HG03558 (cell line): Measurements from ENCODE around the gene SAPCD2.

Source experiments
- ATAC-seq: cut with Tn5 transposase; IDR thresholded peaks from one replicate; pipeline ENCODE4 v1.9.1; 2021; ENCODE audit warnings: moderate number of reproducible peaks; ENCODE audit not compliant: unreplicated experiment; ENCODE audit errors: extremely low read depth

Gene SAPCD2

DNA sequence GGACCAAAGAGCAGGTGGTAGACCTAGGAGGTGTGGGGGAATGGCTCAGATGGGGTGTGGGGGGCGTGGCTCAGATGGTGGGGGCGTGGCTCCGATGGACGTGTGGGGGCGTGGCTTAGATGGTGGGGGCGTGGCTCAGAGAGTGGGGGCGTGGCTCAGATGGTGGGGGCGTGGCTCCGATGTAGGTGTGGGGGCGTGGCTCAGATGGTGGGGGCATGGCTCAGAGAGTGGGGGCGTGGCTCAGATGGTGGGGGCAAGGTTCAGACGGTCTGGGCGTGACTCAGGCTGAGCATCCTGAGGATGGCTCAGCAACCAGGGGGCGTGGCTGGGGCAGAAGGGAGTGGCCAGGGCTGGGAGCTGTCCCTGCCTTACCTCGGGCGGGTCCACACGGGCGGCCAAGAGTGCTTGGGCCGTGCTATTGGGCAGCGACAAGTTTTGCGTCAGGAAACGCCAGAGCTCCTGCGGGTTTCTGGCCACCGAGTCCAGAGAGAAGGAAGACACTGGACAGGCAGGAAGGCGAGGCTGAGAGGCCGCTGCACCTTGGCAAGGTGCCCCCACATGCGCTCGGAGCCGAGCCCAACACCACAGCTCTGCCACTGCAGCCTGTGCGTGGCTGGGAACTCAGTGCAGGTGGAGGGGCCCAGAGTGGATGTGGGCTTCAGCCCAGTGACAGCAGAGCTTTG, 48.2 kb downstream of the SAPCD2 start:
- ATAC-seq: no peak

- ATAC-seq: no peak
Observed at GRCh38 chr9:137021568-137021978, 48.8 kb downstream of the SAPCD2 start.

DNA sequence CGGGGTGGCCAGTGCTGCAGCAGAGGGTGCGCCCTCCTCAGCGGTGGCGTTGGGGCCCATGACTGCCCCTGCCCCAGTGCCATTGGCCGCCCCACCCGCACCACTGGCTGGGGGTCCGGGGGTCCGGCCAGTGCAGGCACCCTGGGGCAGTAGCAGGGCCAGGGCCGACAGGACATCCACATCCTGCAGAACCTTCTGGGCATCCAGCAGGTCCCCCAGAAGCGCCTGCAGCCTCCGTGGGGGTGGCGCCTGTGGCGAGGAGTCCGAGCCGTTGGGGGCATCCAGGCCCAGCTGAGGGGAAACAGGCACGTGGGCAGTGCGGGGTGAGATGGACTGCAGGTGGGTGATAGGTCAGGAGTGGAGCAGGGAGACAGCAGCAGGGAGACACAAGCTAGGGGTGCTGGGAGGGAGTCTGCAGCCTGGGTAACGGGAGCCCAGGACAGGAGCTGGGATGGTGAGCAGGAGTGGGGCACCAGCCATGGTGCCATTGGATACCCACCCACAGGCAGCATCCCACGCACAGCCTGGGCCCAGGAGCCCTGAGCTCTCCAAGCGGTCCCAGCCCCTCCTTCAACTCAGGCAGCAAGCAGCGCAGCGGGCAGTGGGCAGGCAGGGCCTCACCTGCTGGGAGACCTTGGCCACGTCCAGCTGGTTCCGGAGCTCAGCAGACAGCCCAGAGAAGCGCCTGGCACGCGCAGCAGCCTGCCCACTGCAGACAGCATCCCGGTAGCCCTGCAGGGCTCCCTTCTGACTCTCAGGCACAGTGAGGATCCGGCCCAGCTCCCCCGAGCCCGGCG, 49.4 kb downstream of the SAPCD2 start:
- ATAC-seq: no peak

DNA sequence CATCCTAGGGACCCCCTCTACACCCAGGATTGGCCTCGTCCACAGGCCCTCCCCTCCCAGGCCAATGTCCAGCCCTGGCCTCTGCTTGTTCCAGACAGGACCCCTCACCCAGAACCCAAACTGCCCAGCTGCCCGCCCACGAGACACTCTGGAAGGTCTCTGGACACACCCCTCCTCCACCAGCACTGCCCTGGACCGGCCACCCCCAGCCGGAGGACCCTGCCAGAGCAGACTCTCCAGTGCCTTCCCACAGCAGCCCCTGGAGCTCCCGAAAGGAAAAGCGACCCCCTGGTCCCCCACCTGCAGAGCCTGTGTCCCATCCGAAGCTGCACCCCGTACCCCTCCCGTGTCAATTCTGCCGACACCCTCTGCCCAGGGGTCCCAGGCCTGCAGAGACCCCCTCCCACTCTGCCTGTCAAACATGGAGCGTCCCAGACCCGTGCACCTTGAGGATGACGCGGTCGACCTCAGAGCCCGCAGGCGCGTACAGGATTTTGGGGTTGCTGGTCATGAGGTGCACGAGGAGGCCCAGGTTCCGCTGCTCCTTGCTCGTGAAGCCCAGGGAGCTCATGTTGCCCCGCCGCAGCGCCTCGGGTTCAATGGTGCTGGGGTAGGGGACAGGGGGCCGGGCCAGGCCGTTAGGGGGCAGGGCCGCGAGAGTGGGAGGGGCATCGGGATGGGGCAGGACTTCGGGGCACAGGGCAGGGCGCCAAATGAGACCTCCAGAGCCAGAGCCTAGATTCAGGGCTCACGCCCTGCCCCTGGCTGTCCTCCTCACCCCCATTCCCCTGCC, 50.3 kb downstream of the SAPCD2 start:
- no peak for ATAC-seq

DNA sequence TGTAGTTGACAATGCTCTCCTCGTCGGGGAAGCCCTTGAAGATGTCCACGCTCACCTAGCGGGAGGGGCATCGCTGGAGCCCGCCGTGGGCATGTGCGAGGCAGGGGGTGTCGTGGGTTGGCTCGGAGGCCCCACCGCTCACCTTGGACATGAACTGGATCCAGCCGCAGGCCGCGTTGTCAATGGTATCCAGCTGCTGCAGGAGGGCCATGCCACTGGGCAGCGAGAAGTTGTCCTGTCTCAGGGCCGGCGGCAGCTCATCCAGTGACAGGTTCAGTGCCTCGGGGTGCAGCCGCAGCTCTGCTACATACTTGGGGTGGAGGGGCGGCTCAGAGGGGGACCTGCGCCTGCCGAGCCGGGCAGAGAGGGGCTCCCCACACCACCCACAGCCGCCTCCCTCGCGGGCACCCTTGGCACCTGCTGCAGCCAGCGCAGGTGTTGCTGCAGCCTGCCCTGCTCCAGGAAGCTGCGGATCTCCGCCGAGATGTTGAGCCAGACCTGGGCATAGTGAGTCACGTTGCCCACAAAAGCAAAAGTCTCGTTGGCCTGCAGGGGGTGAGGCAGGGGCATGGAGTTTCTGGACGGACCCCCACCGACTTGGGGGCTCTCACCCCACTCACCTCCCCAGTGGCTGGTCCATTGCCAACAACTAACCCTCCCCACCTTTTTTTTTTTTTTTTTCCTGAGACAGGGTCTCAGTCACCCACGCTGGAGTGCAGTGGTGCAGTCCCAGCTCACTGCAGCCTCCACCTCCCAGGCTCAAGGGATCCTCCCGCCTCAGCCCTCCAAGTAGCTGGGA, 51.4 kb downstream of the SAPCD2 start:
- no peak for ATAC-seq

GRCh38 chr9:137017791-137018497, 52.4 kb downstream of the SAPCD2 start:
- ATAC-seq: no peak

- ATAC-seq: no peak
Observed at GRCh38 chr9:137017071-137017470, 53.3 kb downstream of the SAPCD2 start.

DNA sequence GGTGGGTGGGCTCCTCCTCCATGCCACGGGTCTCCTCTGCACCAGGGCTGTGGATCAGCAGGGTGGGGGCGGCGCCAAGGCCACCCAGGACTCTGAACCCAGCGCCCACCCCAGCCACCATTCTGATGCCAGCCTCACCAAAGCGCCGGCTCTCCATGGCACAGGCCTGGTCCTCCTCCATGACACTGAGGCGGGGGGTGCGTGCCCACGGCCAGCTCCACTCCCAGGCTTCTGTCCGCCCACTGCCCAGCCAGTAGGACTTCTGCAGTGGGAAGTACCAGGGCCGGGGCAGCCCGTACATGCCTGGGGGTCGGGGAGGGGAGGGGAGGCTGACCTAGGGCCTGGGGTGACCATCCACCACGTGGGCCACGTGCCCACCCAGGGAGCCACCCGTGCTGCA, 53.9 kb downstream of the SAPCD2 start:
- ATAC-seq: no peak

- ATAC-seq: no peak
Observed at GRCh38 chr9:137015976-137016375, 54.4 kb downstream of the SAPCD2 start.

DNA sequence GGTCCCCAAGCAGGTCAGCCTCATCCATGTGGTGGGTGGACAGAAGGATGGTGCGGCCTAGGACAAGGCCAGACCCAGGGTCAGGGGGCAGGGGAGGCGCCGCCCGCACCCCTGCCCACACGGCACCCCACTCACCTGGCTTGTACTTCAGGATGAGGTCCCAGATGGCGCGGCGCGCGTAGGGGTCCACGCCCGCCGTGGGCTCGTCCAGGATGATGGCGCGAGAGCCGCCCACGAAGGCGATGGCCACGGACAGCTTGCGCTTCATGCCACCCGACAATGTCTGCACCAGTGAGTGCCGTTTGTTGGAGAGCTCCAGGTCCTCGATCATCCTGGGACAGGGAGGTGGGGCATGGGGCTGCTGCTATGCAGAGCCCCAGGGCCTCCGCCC, 54.8 kb downstream of the SAPCD2 start:
- no peak for ATAC-seq

DNA sequence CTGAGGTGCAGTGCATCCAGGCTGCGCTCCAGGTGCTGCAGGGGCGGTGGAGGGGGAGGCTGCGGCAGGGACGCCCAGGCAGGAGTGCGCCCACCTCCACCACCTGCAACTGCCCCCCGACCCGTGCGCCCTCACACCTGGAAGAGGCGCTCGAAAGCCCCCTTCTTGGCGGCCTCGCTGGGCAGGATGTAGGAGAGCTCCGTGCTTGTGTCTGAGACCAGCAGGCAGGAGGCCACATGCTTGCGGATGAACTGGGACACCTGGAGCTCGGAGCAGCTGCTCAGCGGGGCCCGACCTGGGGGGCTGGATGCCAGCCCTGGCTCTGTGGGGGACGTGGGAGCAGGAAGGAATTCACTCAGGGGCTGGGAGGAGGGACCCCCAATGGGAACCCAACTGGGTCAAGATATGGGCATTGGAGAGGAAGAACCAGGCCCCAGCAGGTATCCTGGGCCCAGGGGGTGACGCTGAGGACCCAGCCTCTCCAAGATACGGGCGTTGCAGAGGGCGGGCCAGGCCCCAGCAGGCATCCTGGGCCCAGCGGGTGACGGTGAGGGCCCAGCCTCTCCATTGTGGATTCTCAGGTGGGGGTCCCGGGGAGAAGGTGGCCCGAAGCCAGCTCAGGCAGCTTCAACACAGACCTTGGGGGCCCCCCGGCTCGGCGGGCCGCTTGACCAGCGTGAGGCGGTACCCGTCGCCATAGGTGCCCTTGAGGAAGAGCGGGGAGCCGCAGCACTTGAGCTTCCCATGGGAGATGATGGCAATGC, 55.4 kb downstream of the SAPCD2 start:
- no peak for ATAC-seq

DNA sequence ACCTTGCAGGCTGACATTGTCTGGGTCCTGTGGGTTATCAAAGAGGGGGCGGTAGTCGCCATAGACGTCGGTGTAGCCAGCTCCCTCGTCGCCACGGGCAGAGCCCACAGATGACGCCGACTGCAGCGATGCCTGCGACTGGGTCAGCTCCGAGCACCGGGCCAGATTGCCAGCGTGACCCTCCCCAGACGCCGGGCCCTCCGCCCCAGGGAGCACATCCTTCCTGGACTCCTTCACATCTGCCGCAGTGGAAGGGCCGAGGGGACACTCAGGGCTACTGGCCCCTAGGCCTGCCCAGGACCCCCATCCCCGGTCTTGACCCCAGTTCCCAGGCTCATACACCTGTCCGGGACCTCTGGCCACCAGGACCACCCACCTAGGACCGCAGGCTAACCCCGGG, 56.2 kb downstream of the SAPCD2 start:
- no peak for ATAC-seq

DNA sequence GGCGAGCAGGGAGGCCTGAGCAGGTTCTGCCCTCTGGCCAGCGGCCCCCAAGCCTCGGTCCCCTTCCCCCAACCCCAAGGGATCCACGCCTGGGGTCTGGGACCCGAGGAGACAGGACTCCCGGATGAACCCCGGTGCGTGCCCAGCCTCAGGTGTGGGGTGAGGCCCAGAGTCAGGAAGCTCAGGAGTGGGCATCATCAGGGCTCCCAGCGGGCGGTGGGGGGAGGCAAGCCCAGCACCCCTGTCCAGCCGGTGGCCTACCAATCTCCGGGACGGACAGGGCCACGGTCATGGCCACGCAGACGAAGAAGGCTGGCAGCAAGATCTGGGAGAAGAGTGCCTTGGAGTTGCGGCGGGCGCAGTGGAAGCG, 56.8 kb downstream of the SAPCD2 start:
- no peak for ATAC-seq

GRCh38 chr9:137012694-137013570, 57.4 kb downstream of the SAPCD2 start:
- no peak for ATAC-seq
